GM18870 (cell line): ENCODE measurements around the gene FAM114A1.

Experiments
- ATAC-seq: cut with Tn5 transposase; IDR thresholded peaks from one replicate; pipeline ENCODE4 v1.9.1; 2021; ENCODE audit warnings: moderate library complexity; ENCODE audit not compliant: unreplicated experiment

FAM114A1 gene

GRCh38 chr4:38857354-38858096, 10.1 kb upstream of the FAM114A1 start:
- ATAC-seq, result peak; percentile 69

- no peak for ATAC-seq
These were observed 9.5 kb upstream of the FAM114A1 start for GRCh38 chr4:38858097-38858420.

GRCh38 chr4:38859501-38859900, 8.1 kb upstream of the FAM114A1 start:
- ATAC-seq, result no peak

GRCh38 chr4:38860788-38861424, 6.7 kb upstream of the FAM114A1 start:
- no peak for ATAC-seq

- no peak for ATAC-seq
These were observed 5.8 kb upstream of the FAM114A1 start for GRCh38 chr4:38861791-38862190.

GRCh38 chr4:38865445-38865844, 2.2 kb upstream of the FAM114A1 start:
- no peak for ATAC-seq

GRCh38 chr4:38866973-38867477, 581 bp upstream of the FAM114A1 start:
- no peak for ATAC-seq

GRCh38 chr4:38868059-38868960, 704 bp downstream of the FAM114A1 start:
- ATAC-seq, result no peak

- ATAC-seq, result no peak
These were observed 1.9 kb downstream of the FAM114A1 start for GRCh38 chr4:38869511-38869910.

- ATAC-seq, result no peak
These were observed 2.6 kb downstream of the FAM114A1 start for GRCh38 chr4:38870098-38870808.

GRCh38 chr4:38871593-38871992, 4.0 kb downstream of the FAM114A1 start:
- no peak for ATAC-seq

GRCh38 chr4:38872620-38873019, 5.0 kb downstream of the FAM114A1 start:
- no peak for ATAC-seq

- no peak for ATAC-seq
These were observed 5.8 kb downstream of the FAM114A1 start for GRCh38 chr4:38873290-38873944.

GRCh38 chr4:38876636-38877035, 9.0 kb downstream of the FAM114A1 start:
- ATAC-seq, result no peak

- no peak for ATAC-seq
These were observed 16.6 kb downstream of the FAM114A1 start for GRCh38 chr4:38884254-38884653.

- ATAC-seq, result peak; percentile 69
These were observed 21.5 kb downstream of the FAM114A1 start for GRCh38 chr4:38889143-38889542.

- ATAC-seq, result no peak
These were observed 23.7 kb downstream of the FAM114A1 start for GRCh38 chr4:38891051-38891983.

GRCh38 chr4:38894322-38894982, 26.8 kb downstream of the FAM114A1 start:
- no peak for ATAC-seq

- ATAC-seq, result no peak
These were observed 29.3 kb downstream of the FAM114A1 start for GRCh38 chr4:38896940-38897339.
